ENCODE measurements around the gene MEG3.

Gene MEG3

GRCh38 chr14:100825713-100826331 lies at the start of gene MEG3:
TSS of gene MEG3 (plus strand) at chr14:100826118.
- peak; percentile 55 for DNase-seq

GRCh38 chr14:100776681-100777365 lies 49.1 kb upstream of the MEG3 start:
- no peak for DNase-seq

- no peak for DNase-seq
These were observed 48.5 kb upstream of the MEG3 start for GRCh38 chr14:100777366-100777817.

GRCh38 chr14:100777818-100778525 lies 47.9 kb upstream of the MEG3 start:
- no peak for DNase-seq

- DNase-seq = no peak
These were observed 47.4 kb upstream of the MEG3 start for GRCh38 chr14:100778526-100778882.

- DNase-seq = no peak
These were observed 46.8 kb upstream of the MEG3 start for GRCh38 chr14:100778951-100779690.

- no peak for DNase-seq
These were observed 46.2 kb upstream of the MEG3 start for GRCh38 chr14:100779691-100780080.

- DNase-seq = no peak
These were observed 45.7 kb upstream of the MEG3 start for GRCh38 chr14:100780246-100780645.

- DNase-seq = no peak
These were observed 45.1 kb upstream of the MEG3 start for GRCh38 chr14:100780646-100781355.

GRCh38 chr14:100781952-100782351 lies 44.0 kb upstream of the MEG3 start:
- no peak for DNase-seq

- peak; percentile 66 for DNase-seq
These were observed 43.2 kb upstream of the MEG3 start for GRCh38 chr14:100782516-100783320.

- peak; percentile 83 for DNase-seq
These were observed 42.1 kb upstream of the MEG3 start for GRCh38 chr14:100783630-100784370.

- no peak for DNase-seq
These were observed 41.2 kb upstream of the MEG3 start for GRCh38 chr14:100784523-100785337.

- no peak for DNase-seq
These were observed 40.6 kb upstream of the MEG3 start for GRCh38 chr14:100785338-100785615.

GRCh38 chr14:100785626-100786025 lies 40.3 kb upstream of the MEG3 start:
- no peak for DNase-seq

GRCh38 chr14:100786131-100786530 lies 39.8 kb upstream of the MEG3 start:
- DNase-seq = no peak

GRCh38 chr14:100786576-100787219 lies 39.2 kb upstream of the MEG3 start:
- DNase-seq = no peak

GRCh38 chr14:100787659-100788058 lies 38.3 kb upstream of the MEG3 start:
- DNase-seq = no peak

- no peak for DNase-seq
These were observed 37.4 kb upstream of the MEG3 start for GRCh38 chr14:100788517-100788916.

GRCh38 chr14:100788942-100789341 lies 37.0 kb upstream of the MEG3 start:
- DNase-seq = no peak
